Thoracic aorta (tissue), 2 donors: Measurements from ENCODE around the gene ATP2B2. TPM values are rescaled to one million over a fixed set of nuclear protein-coding genes. Genes with fewer than 3 reads are reported as not detected.

ENCODE experiments used
- ATAC-seq: fragments of 150-250 bp; one replicate; pipeline ENCODE4 v1.8.0; 2017; ENCODE audit warnings: low read depth; ENCODE audit not compliant: insufficient number of reproducible peaks, low FRiP score
- DNase-seq: peaks from one replicate; pipeline ENCODE4 v3.0.0-alpha.2; 2020; ENCODE audit warnings: low spot score
- H3K27ac ChIP-seq, 2 donors: fragments of 200-600 bp; sonication (generic); 1 replicate in 1 of 2; 2 replicates in 1 of 2; pipeline ENCODE4 v1.5.1; 2016; ENCODE audit warnings: mild to moderate bottlenecking in 2 of 2, moderate library complexity in 2 of 2
- H3K27me3 ChIP-seq: fragments of 200-600 bp; sonication (generic); replicated peaks from 2 replicates; pipeline ENCODE4 v1.6.0; 2016; ENCODE audit warnings: mild to moderate bottlenecking; ENCODE audit not compliant: insufficient read depth
- H3K36me3 ChIP-seq: fragments of 200-600 bp; sonication (generic); one replicate; pipeline ENCODE4 v1.5.1; 2016
- H3K4me1 ChIP-seq, 2 donors: fragments of 200-600 bp; sonication (generic); 1 replicate in 1 of 2; 2 replicates in 1 of 2; pipeline versions ENCODE4 v1.5.1 to v1.6.0; 2016; ENCODE audit warnings: low read depth in 2 of 2, mild to moderate bottlenecking in 1 of 2; ENCODE audit not compliant: control insufficient read depth in 1 of 2
- H3K4me3 ChIP-seq: fragments of 200-600 bp; sonication (generic); 2 replicates; pipeline ENCODE4 v1.5.1; 2016; ENCODE audit warnings: mild to moderate bottlenecking
- H3K9me3 ChIP-seq: fragments of 200-600 bp; sonication (generic); 2 replicates; pipeline ENCODE4 v1.5.1; 2016
- CTCF ChIP-seq: fragments of 200-600 bp; sonication (generic); IDR thresholded peaks from one replicate; pipeline ENCODE4 v1.5.1; 2019; ENCODE audit warnings: antibody characterized with exemption
- total RNA-seq, 2 donors: library from RNA; depleted of rRNA; stranded (reverse); fragments of >200 nt; gene quantifications; one replicate each; pipeline versions ENCODE4 v1.1.0 to v1.2.3, GENCODE V29; 2016

The ATP2B2 gene
- total RNA-seq, 2 donors from 2014 or later: not detected

- H3K27me3 ChIP-seq: no peaks in the 10 kb centered on the region
- ATAC-seq (no peak), DNase-seq (no peak)
- no peak for TF ChIP-seq CTCF
- H3K4me3 ChIP-seq: no peak overlapping the region
- H3K27ac ChIP-seq: no peak overlapping the region
- no peaks in the 10 kb centered on the region for H3K36me3 ChIP-seq
- H3K4me1 ChIP-seq: no peaks in the 10 kb centered on the region
- H3K9me3 ChIP-seq: no peaks in the 10 kb centered on the region
These were observed 64.7 kb downstream of the ATP2B2 start for GRCh38 chr3:10440684-10441083.

GRCh38 chr3:10438902-10439610, 66.3 kb downstream of the ATP2B2 start:
- ATAC-seq (no peak), DNase-seq (no peak)
- Histone ChIP-seq H3K4me1 (no peaks in the 10 kb centered on the region), H3K4me3 (no peak overlapping the region), H3K27me3 (no peaks in the 10 kb centered on the region), H3K27ac (no peak overlapping the region), H3K9me3 (no peaks in the 10 kb centered on the region), H3K36me3 (no peaks in the 10 kb centered on the region)
- TF ChIP-seq CTCF: no peak

GRCh38 chr3:10437995-10438901, 67.1 kb downstream of the ATP2B2 start:
- no peak overlapping the region for H3K27ac ChIP-seq
- H3K4me3 ChIP-seq: no peak overlapping the region
- DNase-seq: no peak
- ATAC-seq: no peak
- no peaks in the 10 kb centered on the region for H3K36me3 ChIP-seq
- H3K27me3 ChIP-seq: no peaks in the 10 kb centered on the region
- TF ChIP-seq CTCF: no peak
- no peaks in the 10 kb centered on the region for H3K9me3 ChIP-seq
- no peaks in the 10 kb centered on the region for H3K4me1 ChIP-seq

GRCh38 chr3:10437272-10437994, 68.0 kb downstream of the ATP2B2 start:
- Histone ChIP-seq H3K4me3 (no peak overlapping the region), H3K27ac (no peak overlapping the region), H3K9me3 (no peaks in the 10 kb centered on the region), H3K4me1 (no peaks in the 10 kb centered on the region), H3K27me3 (no peaks in the 10 kb centered on the region), H3K36me3 (no peaks in the 10 kb centered on the region)
- no peak for ATAC-seq
- no peak for DNase-seq
- no peak for TF ChIP-seq CTCF

- DNase-seq (no peak), ATAC-seq (no peak)
- no peak for TF ChIP-seq CTCF
- no peaks in the 10 kb centered on the region for H3K4me1 ChIP-seq
- H3K9me3 ChIP-seq: no peaks in the 10 kb centered on the region
- H3K27ac ChIP-seq: no peak overlapping the region
- no peaks in the 10 kb centered on the region for H3K36me3 ChIP-seq
- no peaks in the 10 kb centered on the region for H3K27me3 ChIP-seq
- H3K4me3 ChIP-seq: no peak overlapping the region
These were observed 69.5 kb downstream of the ATP2B2 start for GRCh38 chr3:10435850-10436249.
